Measurements from ENCODE around the gene SLC33A1.
A peak's percentile ranks its signal among the peaks of the same experiment; 100 is the strongest.
"Not testable (repeated sequence)": the region's sequence is repeated elsewhere in the genome, so short reads cannot be mapped to it uniquely, and the experiment has no call there.

The SLC33A1 gene

GRCh38 chr3:155861476-155862183 is 7.4 kb upstream of the SLC33A1 start:
- no peak for DNase-seq (ENCODE audit: low read depth)

DNA sequence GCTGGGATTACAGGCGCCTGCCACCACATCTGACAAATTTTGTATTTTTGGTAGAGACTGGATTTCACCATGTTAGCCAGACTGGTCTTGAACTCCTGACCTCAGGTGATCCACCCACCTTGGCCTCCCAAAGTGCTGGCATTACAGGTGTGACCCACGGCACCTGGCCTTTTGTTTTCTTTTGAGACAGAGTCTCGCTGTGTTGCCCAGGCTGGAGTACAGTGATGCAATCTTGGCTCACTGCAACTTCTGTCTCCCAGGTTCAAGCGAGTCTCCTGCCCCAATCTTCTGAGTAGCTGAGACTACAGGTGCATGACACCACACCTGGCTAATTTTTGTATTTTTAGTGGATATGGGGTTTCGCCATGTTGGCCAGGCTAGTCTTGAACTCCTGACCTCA is 6.2 kb upstream of the SLC33A1 start:
- not testable (repeated sequence) for DNase-seq (ENCODE audit: low read depth)

- DNase-seq (ENCODE audit: low read depth): no peak
Observed at GRCh38 chr3:155859859-155860258, 5.6 kb upstream of the SLC33A1 start.

DNA sequence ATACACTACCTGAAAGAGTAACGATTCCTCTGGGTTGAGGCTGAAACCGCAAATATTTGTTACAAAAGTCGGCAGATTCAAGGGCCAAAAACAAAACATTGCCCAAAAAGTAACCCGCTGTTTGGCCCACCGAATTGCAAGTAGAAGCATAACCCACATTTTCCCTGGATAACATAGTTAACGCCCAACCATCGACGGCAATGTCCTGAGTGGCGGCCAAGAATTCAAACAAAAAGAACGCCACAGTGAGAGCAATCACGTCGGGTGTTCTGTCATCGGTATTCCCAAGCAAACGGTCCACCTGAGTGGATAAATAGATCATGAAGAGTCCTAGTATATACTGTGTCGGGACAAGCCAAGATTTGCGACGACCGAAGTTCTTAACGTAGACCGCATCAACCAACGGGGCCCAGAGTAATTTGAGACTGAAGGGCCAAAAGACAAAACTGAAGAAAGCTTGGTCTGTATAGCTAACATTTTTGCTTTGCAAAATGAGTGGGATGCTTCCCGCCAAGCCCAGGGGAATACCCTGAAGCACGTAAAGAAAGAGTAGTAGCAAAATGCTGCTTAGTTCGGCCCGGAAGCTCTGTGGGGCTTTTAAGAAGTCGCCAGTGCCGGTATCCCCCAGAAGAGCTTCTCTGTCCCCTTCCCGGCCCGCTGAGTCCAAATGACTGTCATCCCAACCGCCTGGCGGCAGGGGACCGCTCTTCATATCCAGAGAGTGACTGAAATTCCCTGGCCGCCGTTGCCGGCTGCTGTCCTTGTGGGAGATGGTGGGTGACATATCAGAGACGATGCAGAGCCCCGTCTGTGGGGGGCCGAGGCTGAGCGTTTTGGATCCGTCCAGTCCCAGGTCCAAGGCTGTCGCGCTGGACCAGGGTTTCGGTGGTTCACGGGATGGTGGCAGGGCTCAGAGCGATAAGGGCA is 750 bp downstream of the SLC33A1 start:
- DNase-seq (ENCODE audit: low read depth): peak; percentile 15

GRCh38 chr3:155852341-155852740 is 1.9 kb downstream of the SLC33A1 start:
- DNase-seq (ENCODE audit: low read depth): no peak

GRCh38 chr3:155849404-155849803 is 4.8 kb downstream of the SLC33A1 start:
- DNase-seq (ENCODE audit: low read depth): not testable (repeated sequence)

GRCh38 chr3:155847993-155848392 is 6.2 kb downstream of the SLC33A1 start:
- no peak for DNase-seq (ENCODE audit: low read depth)

- DNase-seq (ENCODE audit: low read depth): no peak
Observed at GRCh38 chr3:155846119-155846518, 8.1 kb downstream of the SLC33A1 start.

DNA sequence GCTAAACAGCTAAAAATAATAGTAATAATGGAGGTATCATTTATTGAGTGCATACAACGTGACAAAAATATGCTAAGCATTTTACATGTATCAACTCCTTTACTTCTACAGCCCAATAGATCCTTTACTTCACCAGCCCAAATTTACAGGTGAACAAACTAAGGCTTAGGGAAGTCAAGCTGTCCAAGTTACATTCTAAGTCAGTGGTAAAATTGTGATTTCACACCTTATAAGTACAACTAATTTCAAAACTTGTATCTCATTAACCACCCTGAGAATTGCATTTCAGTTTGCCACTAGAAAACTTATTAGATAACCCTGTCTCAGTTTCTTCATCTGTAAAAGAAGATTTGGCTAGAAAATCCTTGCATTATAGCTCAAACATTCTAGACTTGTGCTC is 10.7 kb downstream of the SLC33A1 start:
- DNase-seq (ENCODE audit: low read depth): no peak

DNA sequence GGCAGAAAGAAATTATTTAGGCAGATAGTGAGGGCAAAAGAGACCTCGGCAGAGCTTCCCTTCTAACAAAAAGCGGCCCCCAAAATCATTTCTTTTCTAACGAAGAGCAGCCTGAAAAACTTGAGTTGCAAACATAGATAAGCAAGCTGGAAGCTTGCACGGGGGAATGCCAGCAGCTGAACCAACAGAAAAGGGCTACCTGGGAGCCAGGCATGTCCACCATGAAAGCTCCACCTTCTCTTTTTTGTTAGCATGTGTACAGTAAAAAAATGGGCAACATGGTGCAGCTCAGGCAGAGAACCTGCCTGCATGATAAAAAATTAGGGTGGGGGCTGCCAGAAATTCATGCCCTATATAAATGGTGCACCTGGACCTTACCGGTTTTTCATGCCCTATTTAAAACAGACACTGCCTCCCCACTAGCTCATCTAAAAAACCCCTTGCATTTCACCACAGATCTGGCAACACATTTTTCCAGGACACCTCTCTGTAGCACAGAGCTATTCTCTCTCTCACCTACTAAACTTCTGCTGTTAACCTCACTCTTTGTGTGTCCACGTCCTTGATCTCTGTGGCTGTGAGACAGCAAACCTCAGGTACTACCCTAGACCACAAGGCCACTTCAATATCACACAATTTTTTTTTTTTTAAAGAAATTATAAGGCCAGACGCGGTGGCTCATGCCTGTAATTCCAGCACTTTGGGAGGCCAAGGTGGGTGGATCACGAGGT is 18.7 kb downstream of the SLC33A1 start:
- no peak for DNase-seq (ENCODE audit: low read depth)

DNA sequence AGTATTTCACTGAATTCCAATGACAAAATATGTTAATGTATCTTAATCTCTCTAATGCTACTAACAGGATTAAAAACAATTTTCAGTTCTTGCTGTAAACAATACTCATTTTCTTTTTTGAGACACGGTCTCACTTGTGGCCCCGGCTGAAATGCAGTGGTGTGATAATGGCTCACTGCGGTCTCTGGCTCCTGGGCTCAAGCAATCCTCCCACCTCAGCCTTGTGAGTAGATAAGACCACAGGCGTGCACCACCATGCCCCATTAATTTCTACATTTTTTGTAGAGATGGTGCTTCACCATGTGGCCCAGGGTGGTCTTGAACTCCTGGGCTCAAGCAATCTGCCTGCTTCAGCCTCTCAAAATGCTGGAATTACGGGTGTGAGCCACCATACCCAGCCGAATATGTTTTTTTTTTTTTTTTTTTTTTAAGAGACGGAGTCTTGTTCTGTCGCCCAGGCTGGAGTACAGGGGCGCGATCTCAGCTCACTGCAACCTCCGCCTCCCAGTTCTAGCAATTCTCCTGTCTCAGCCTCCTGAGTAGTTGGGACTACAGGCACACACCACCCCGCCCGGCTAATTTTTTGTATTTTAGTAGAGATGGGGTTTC is 25.6 kb downstream of the SLC33A1 start:
- DNase-seq (ENCODE audit: low read depth): not testable (repeated sequence)

DNA sequence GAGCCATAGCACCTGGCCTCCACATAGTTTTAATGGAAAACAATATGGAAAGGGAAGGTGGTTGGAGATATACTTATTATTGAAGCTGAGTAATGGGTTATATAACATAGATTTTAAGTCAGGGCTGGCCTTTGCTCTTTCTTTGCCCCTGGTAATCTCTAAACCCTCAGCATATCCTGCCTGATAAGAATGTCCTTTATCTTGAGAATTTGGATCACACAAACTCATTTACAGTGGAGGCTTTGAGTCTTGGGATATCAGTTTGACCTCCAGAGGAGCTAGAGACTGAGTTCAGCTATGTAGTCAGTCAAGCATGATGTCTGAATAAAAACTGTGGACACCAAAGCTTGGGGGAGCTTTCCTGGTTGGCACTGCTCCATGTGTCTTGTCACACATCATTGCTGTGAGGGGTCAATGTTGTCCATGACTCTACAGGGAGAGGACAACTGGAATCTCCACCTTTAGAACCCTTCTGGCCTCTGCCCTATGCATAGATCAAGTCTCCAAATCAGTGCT is 39.1 kb downstream of the SLC33A1 start:
- DNase-seq (ENCODE audit: low read depth): no peak

- DNase-seq (ENCODE audit: low read depth): not testable (repeated sequence)
Observed at GRCh38 chr3:155813224-155813623, 41.0 kb downstream of the SLC33A1 start.

DNA sequence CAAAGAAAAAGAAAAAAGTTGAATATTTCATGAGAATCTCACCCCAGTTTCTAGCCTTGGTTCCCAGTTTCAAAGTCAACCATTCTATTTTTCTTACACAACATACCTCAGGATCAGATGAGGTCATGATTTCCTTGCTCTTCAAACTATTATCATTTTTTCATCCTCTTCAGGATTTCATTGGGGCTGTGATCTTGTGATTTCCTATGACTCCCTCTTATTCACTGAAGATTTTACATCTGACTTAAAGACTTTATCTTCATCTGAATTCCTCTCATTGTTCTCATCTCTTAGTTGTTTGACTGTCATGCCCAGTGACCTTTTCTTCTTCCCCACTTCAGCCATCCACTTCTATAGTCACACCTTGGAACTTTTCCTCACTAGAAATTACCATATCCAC is 45.0 kb downstream of the SLC33A1 start:
- no peak for DNase-seq (ENCODE audit: low read depth)

DNA sequence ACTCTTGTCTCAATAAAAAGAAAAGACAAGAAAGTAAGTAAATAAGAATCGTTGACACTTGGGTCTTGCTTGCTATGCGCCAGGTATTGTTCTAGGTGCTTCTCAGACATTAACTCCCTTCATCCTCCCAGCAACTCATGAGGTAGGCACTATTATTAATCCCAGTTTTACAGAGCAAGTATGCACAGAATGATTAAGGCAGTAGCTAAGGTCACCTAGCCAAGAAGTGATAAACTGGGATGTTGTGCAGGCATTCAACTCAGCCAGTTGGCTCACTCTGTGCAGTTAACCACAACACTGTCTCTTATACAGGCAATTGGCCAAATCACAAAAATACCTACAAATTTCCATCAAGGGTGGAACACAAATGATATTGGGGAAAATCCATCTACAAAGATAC is 46.4 kb downstream of the SLC33A1 start:
- DNase-seq (ENCODE audit: low read depth): no peak

GRCh38 chr3:155805802-155806618 is 48.2 kb downstream of the SLC33A1 start, which contains the start of gene C3orf33:
Gene C3orf33 (minus strand): TSS chr3:155806278. CDS start chr3:155806252, 26 bp downstream.
- DNase-seq (ENCODE audit: low read depth): peak; percentile 69

DNA sequence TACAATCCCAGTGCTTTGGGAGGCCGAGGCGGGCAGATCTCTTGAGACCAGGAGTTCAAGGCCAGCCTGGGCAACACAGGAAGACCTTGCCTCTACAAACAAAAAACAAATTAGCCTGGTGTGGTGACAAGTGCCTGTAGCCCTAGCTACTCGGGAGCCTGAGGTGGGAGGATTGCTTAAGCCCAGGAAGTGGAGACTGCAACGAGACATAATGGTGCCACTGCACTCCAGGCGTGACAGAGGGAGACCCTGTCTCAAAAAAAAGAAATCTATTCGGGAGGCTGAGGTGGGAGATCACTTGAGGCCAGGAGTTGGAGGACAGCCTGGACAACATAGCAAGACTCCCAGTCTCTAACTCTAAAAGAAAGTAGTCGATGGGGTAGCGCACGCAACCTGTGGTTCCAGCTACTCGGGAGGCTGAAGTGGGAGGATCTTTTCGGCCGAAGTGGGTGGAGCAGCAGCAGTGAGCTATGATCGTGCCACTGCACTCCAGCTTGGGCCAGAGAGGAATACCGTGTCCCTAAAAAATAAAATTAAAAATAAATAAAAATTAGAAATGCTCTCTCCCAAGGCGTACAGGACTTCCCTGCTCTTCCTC is 48.9 kb downstream of the SLC33A1 start:
- DNase-seq (ENCODE audit: low read depth): peak; percentile 41

DNA sequence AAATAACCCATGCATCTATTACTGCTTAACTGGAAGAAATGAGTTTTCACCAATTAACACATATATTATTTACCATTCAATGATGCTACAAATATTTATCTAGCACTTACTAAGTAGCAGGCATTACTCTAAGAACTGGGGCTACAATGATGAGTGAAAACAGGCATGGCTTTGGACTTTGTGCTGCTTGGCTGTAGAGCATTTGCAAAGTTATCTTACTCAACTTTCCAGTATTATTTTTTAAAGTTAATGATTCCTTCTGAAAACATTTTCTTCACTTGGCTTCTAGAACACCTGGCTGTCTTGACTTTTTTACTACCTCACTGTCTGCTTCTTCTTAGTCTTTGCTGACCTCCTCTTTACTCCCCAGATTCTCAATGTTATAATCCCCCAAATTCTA is 49.9 kb downstream of the SLC33A1 start:
- DNase-seq (ENCODE audit: low read depth): no peak

- no peak for DNase-seq (ENCODE audit: low read depth)
Observed at GRCh38 chr3:155792532-155792931, 61.7 kb downstream of the SLC33A1 start.

GRCh38 chr3:155791190-155791589 is 63.0 kb downstream of the SLC33A1 start:
- no peak for DNase-seq (ENCODE audit: low read depth)

Data from activated T-cell treated with anti-CD3 and anti-CD28 coated beads for 24 hours (primary cell).